GM19455 (cell line): ENCODE data around the gene TMEM165.

Experiments used
- ATAC-seq: cut with Tn5 transposase; IDR thresholded peaks from one replicate; pipeline ENCODE4 v1.9.1; 2021; ENCODE audit not compliant: unreplicated experiment

The TMEM165 gene

GRCh38 chr4:55366621-55367020, 29.1 kb upstream of the TMEM165 start:
- no peak for ATAC-seq

- ATAC-seq, result no peak
These were observed 28.6 kb upstream of the TMEM165 start for GRCh38 chr4:55367084-55367722.

GRCh38 chr4:55369968-55370367, 25.8 kb upstream of the TMEM165 start:
- ATAC-seq, result no peak

GRCh38 chr4:55372259-55372658, 23.5 kb upstream of the TMEM165 start:
- no peak for ATAC-seq

GRCh38 chr4:55373461-55373860, 22.3 kb upstream of the TMEM165 start:
- ATAC-seq, result no peak

GRCh38 chr4:55376698-55377097, 19.1 kb upstream of the TMEM165 start:
- ATAC-seq, result no peak

GRCh38 chr4:55378617-55379467, 16.9 kb upstream of the TMEM165 start:
- no peak for ATAC-seq

- no peak for ATAC-seq
These were observed 15.2 kb upstream of the TMEM165 start for GRCh38 chr4:55380576-55380975.

GRCh38 chr4:55381502-55381901, 14.3 kb upstream of the TMEM165 start:
- ATAC-seq, result no peak

GRCh38 chr4:55382488-55383003, 13.2 kb upstream of the TMEM165 start:
- no peak for ATAC-seq

GRCh38 chr4:55385201-55385649, 10.5 kb upstream of the TMEM165 start:
- ATAC-seq, result no peak

GRCh38 chr4:55386073-55386472, 9.7 kb upstream of the TMEM165 start:
- peak; percentile 63 for ATAC-seq

- no peak for ATAC-seq
These were observed 8.9 kb upstream of the TMEM165 start for GRCh38 chr4:55386840-55387239.

- no peak for ATAC-seq
These were observed 2.1 kb upstream of the TMEM165 start for GRCh38 chr4:55393461-55394320.

- ATAC-seq, result peak; percentile 4
These were observed 584 bp upstream of the TMEM165 start for GRCh38 chr4:55395218-55395528.

- ATAC-seq, result peak; percentile 38
These were observed 760 bp downstream of the TMEM165 start for GRCh38 chr4:55396308-55397125.

- ATAC-seq, result no peak
These were observed 1.3 kb downstream of the TMEM165 start for GRCh38 chr4:55397126-55397436.

- no peak for ATAC-seq
These were observed 2.0 kb downstream of the TMEM165 start for GRCh38 chr4:55397520-55398321.

- ATAC-seq, result no peak
These were observed 2.7 kb downstream of the TMEM165 start for GRCh38 chr4:55398461-55398860.

- ATAC-seq, result no peak
These were observed 3.2 kb downstream of the TMEM165 start for GRCh38 chr4:55398966-55399365.
